ENCODE measurements around the gene IGFBP5. TPM values are rescaled to one million over a fixed set of nuclear protein-coding genes. Genes with fewer than 3 reads are reported as not detected.

IGFBP5 gene, protein sequence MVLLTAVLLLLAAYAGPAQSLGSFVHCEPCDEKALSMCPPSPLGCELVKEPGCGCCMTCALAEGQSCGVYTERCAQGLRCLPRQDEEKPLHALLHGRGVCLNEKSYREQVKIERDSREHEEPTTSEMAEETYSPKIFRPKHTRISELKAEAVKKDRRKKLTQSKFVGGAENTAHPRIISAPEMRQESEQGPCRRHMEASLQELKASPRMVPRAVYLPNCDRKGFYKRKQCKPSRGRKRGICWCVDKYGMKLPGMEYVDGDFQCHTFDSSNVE
- total RNA-seq, result 6.6 TPM
- 134 TPM for polyA plus RNA-seq
- long read RNA-seq, donor 1, result 0 reads
- long read RNA-seq, donor 2, full-length matches to known transcripts, result 11 of 11 reads
- long read RNA-seq, donor 2, partial matches to known transcripts, result 0 of 11 reads
- long read RNA-seq, donor 2, other reads (novel, unspliced or antisense), result 0 of 11 reads
- long read RNA-seq, donor 3, result 0 reads
- long read RNA-seq, donor 4, full-length matches to known transcripts, result 2 of 2 reads
- long read RNA-seq, donor 4, partial matches to known transcripts, result 0 of 2 reads
- long read RNA-seq, donor 4, other reads (novel, unspliced or antisense), result 0 of 2 reads
- long read RNA-seq, donor 5, full-length matches to known transcripts, result 13 of 13 reads
- long read RNA-seq, donor 5, partial matches to known transcripts, result 0 of 13 reads
- long read RNA-seq, donor 5, other reads (novel, unspliced or antisense), result 0 of 13 reads
- long read RNA-seq, donor 6, full-length matches to known transcripts, result 4 of 4 reads
- long read RNA-seq, donor 6, partial matches to known transcripts, result 0 of 4 reads
- long read RNA-seq, donor 6, other reads (novel, unspliced or antisense), result 0 of 4 reads
- long read RNA-seq, donor 7, full-length matches to known transcripts, result 1 of 1 reads
- long read RNA-seq, donor 7, partial matches to known transcripts, result 0 of 1 reads
- long read RNA-seq, donor 7, other reads (novel, unspliced or antisense), result 0 of 1 reads
- long read RNA-seq, donor 8, full-length matches to known transcripts, result 8 of 8 reads
- long read RNA-seq, donor 8, partial matches to known transcripts, result 0 of 8 reads
- long read RNA-seq, donor 8, other reads (novel, unspliced or antisense), result 0 of 8 reads
- long read RNA-seq, donor 9, full-length matches to known transcripts, result 3 of 3 reads
- long read RNA-seq, donor 9, partial matches to known transcripts, result 0 of 3 reads
- long read RNA-seq, donor 9, other reads (novel, unspliced or antisense), result 0 of 3 reads
- long read RNA-seq, donor 10, full-length matches to known transcripts, result 2 of 2 reads
- long read RNA-seq, donor 10, partial matches to known transcripts, result 0 of 2 reads
- long read RNA-seq, donor 10, other reads (novel, unspliced or antisense), result 0 of 2 reads

DNA sequence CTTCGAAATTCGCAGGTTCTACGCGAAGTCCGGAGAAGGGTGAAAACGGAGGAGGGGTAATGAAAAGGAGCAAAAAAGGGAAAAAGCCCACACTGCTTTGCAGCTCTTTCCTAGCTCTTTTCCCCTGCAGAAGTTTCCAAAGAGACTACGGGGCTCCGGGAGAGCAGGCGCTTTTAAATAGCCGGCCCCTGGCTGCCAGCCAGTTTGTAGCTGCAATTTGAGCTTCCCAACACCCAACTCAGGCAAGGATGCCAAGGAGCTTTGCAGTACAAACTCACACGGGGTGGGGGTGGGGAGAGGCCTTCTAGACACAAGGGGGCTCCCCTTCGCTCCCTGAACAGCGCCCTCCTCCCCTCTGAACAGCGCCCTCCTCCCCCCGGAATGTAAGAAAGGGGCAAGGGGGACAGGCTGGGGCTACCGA, at the start of gene IGFBP5:
Gene IGFBP5 (minus strand): TSS at position 149 of the 421 bp plus-strand sequence. CDS start 774 bp downstream, outside the sequence.
- WGBS, result 19% methylated on average over 16 of the region's 16 CpGs

DNA sequence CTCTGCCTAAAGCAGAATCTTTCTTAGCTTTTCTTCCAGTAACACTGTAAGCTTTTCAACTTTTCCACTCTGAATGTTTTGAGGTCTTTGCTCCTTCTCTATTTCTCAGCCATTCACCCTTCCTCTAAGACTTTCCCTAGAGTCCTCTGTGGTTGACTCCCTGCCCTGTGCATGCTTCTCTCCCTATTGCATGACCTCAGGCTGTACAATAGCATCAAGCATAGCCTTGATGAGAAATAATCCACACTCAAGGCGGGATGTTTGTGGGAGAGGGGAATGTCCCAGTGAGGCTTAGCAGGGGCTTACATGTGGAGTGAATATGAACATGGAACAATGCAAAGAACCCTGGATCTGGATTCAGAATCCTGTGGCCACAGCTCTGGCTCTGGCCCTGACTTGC, 48.4 kb upstream of the IGFBP5 start:
- no peaks in the 10 kb centered on the region for H3K36me3 ChIP-seq (ENCODE audit: control insufficient read depth in 2 of 2, insufficient read depth in 2 of 2, low read length in 1 of 2)
- no peak overlapping the region for H3K27ac ChIP-seq (ENCODE audit: low read depth in 1 of 2, low read length in 1 of 2)
- no peak overlapping the region for H3K4me3 ChIP-seq (ENCODE audit: low read length in 2 of 2)
- WGBS, result 90% methylated on average over 1 of the region's 1 CpG
- no peaks in the 10 kb centered on the region for H3K27me3 ChIP-seq (ENCODE audit: control insufficient read depth in 2 of 2, insufficient read depth in 1 of 2, low read length in 1 of 2)
- no peaks in the 10 kb centered on the region for H3K4me1 ChIP-seq (ENCODE audit: control insufficient read depth in 2 of 2, insufficient read depth in 2 of 2, low read length in 2 of 2)
- no peak for DNase-seq (ENCODE audit: low read depth in 6 of 9, low spot score in 9 of 9)
- no peaks in the 10 kb centered on the region for H3K9me3 ChIP-seq (ENCODE audit: control insufficient read depth in 2 of 2, insufficient read depth in 1 of 2, low read length in 1 of 2)

More for the DNA sequence above, at the start of gene IGFBP5:
- H3K4me1 ChIP-seq (ENCODE audit: control insufficient read depth in 2 of 2, insufficient read depth in 2 of 2, low read length in 2 of 2), result peaks cover 10 to 54% of the 10 kb centered on the region in 2 donors
- H3K27me3 ChIP-seq (ENCODE audit: control insufficient read depth in 2 of 2, insufficient read depth in 1 of 2, low read length in 1 of 2), result peaks cover 12 to 62% of the 10 kb centered on the region in 2 donors
- peak within 1 kb of the TSS; percentile 49 to 52 for H3K4me3 ChIP-seq (ENCODE audit: low read length in 2 of 2)
- peak in 4 of 9 donors; percentile 53 to 74 (median 56) for DNase-seq (ENCODE audit: low read depth in 6 of 9, low spot score in 9 of 9)
- H3K36me3 ChIP-seq (ENCODE audit: control insufficient read depth in 2 of 2, insufficient read depth in 2 of 2, low read length in 1 of 2), result no peaks in the 10 kb centered on the region
- H3K9me3 ChIP-seq (ENCODE audit: control insufficient read depth in 2 of 2, insufficient read depth in 1 of 2, low read length in 1 of 2), result peaks cover 0 to 6% of the 10 kb centered on the region in 2 donors
- peak within 1 kb of the TSS in 1 of 2 donors; percentile 58 for H3K27ac ChIP-seq (ENCODE audit: low read depth in 1 of 2, low read length in 1 of 2)

DNA sequence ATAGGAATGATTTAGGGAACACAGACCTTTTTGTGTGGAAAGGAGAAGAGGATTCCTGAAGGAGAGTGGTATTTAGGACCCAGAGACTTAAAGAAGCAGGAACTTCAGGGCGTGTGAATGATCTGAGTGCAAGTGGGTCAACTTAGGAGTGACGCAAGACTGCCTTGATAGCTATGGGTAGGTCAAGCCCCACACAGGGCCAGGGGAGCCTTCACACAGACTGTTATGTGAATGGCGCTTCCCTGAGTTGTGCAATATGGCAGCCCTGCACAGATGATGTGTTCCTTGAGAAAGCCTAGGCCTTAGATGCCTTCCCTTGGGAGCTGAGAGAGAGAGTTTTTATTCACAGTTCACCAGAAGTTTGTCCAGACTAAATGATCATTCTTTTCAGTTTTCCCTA, 47.1 kb upstream of the IGFBP5 start:
- Histone ChIP-seq H3K27me3 (ENCODE audit: control insufficient read depth in 2 of 2, insufficient read depth in 1 of 2, low read length in 1 of 2) (no peaks in the 10 kb centered on the region), H3K4me3 (ENCODE audit: low read length in 2 of 2) (no peak overlapping the region), H3K4me1 (ENCODE audit: control insufficient read depth in 2 of 2, insufficient read depth in 2 of 2, low read length in 2 of 2) (no peaks in the 10 kb centered on the region), H3K36me3 (ENCODE audit: control insufficient read depth in 2 of 2, insufficient read depth in 2 of 2, low read length in 1 of 2) (no peaks in the 10 kb centered on the region), H3K27ac (ENCODE audit: low read depth in 1 of 2, low read length in 1 of 2) (no peak overlapping the region), H3K9me3 (ENCODE audit: control insufficient read depth in 2 of 2, insufficient read depth in 1 of 2, low read length in 1 of 2) (no peaks in the 10 kb centered on the region)
- WGBS, result 98% methylated on average over 3 of the region's 3 CpGs
- DNase-seq (ENCODE audit: low read depth in 6 of 9, low spot score in 9 of 9), result no peak

DNA sequence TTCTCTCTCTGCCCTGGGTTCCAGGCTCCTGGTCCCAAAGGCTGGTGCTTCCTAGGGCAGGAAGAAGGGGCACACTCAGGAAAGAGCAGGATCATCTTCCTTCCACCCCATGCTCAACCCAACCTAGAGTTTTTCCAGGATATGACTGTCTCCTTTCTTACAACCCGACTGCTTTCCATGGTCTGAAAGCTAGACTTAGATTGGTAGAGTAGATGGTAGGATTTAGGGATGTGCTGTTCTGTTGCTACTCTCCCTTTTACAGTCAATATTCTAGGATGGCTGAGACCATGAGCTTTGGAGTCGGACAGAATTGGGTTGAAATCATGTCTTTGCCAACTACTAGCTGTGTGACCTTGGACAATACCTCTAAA, 45.9 kb upstream of the IGFBP5 start:
- 89% methylated on average over 2 of the region's 2 CpGs for WGBS
- Histone ChIP-seq H3K27ac (ENCODE audit: low read depth in 1 of 2, low read length in 1 of 2) (no peak overlapping the region), H3K4me1 (ENCODE audit: control insufficient read depth in 2 of 2, insufficient read depth in 2 of 2, low read length in 2 of 2) (no peaks in the 10 kb centered on the region), H3K9me3 (ENCODE audit: control insufficient read depth in 2 of 2, insufficient read depth in 1 of 2, low read length in 1 of 2) (no peaks in the 10 kb centered on the region), H3K4me3 (ENCODE audit: low read length in 2 of 2) (no peak overlapping the region), H3K27me3 (ENCODE audit: control insufficient read depth in 2 of 2, insufficient read depth in 1 of 2, low read length in 1 of 2) (no peaks in the 10 kb centered on the region), H3K36me3 (ENCODE audit: control insufficient read depth in 2 of 2, insufficient read depth in 2 of 2, low read length in 1 of 2) (no peaks in the 10 kb centered on the region)
- DNase-seq (ENCODE audit: low read depth in 6 of 9, low spot score in 9 of 9), result no peak

DNA sequence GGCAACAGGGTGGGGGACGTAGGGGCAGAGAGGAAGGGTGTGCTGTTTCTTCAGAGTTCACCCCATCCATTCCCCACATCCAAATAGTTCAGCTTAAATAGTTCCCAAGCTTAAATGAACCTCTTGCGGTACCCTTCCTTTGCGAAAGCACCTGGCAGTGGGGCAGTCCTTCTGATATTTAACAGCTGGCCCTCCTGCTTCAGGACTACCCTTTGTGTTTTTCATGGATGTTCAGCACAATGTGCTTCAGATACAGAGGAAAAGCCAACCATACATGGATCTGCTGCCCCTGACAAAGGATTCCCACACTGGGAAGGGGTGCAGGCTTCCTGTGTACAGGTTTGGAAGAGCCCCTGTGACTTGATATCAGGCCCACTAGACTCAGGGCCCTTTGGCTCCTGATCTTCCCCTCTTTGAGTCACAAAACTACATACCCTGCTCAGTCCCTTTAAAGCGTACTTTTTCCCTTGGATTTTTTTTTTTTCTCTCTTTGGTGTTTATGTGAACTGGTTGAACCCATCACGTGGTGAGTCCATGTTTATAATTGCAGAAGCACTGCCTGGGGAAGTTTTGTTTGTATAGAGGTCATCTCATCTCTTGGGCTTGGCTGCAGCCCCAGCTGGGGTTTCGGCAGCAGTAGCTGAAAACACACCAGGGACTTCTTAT, 45.3 kb upstream of the IGFBP5 start:
- no peak for DNase-seq (ENCODE audit: low read depth in 6 of 9, low spot score in 9 of 9)
- H3K4me3 ChIP-seq (ENCODE audit: low read length in 2 of 2), result no peak overlapping the region
- WGBS, result 93% methylated on average over 6 of the region's 6 CpGs
- no peak overlapping the region for H3K27ac ChIP-seq (ENCODE audit: low read depth in 1 of 2, low read length in 1 of 2)
- H3K36me3 ChIP-seq (ENCODE audit: control insufficient read depth in 2 of 2, insufficient read depth in 2 of 2, low read length in 1 of 2), result no peaks in the 10 kb centered on the region
- no peaks in the 10 kb centered on the region for H3K27me3 ChIP-seq (ENCODE audit: control insufficient read depth in 2 of 2, insufficient read depth in 1 of 2, low read length in 1 of 2)
- no peaks in the 10 kb centered on the region for H3K4me1 ChIP-seq (ENCODE audit: control insufficient read depth in 2 of 2, insufficient read depth in 2 of 2, low read length in 2 of 2)
- H3K9me3 ChIP-seq (ENCODE audit: control insufficient read depth in 2 of 2, insufficient read depth in 1 of 2, low read length in 1 of 2), result no peaks in the 10 kb centered on the region

DNA sequence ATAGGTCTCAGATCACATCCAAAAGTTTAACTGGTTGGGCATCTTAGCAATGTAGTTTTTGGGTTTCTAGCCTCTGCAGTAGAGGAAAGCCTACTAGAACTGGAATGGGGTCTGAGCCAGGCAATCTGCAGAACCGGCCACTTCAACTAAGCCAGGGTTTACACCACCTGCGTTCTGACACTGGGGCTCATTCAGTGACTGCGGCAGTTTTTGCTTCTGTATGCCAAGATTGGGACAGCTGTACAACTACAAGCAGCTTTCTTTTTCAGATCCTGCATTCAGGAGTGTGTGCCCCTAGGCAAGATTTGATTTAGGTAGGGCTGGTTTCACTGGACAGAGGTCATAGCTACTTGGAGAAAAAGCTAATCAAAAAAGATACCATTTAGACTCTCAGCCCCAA, 43.7 kb upstream of the IGFBP5 start:
- no peak for DNase-seq (ENCODE audit: low read depth in 6 of 9, low spot score in 9 of 9)
- Histone ChIP-seq H3K27me3 (ENCODE audit: control insufficient read depth in 2 of 2, insufficient read depth in 1 of 2, low read length in 1 of 2) (no peaks in the 10 kb centered on the region), H3K36me3 (ENCODE audit: control insufficient read depth in 2 of 2, insufficient read depth in 2 of 2, low read length in 1 of 2) (no peaks in the 10 kb centered on the region), H3K4me3 (ENCODE audit: low read length in 2 of 2) (no peak overlapping the region), H3K9me3 (ENCODE audit: control insufficient read depth in 2 of 2, insufficient read depth in 1 of 2, low read length in 1 of 2) (no peaks in the 10 kb centered on the region), H3K27ac (ENCODE audit: low read depth in 1 of 2, low read length in 1 of 2) (no peak overlapping the region), H3K4me1 (ENCODE audit: control insufficient read depth in 2 of 2, insufficient read depth in 2 of 2, low read length in 2 of 2) (no peaks in the 10 kb centered on the region)
- WGBS, result 96% methylated on average over 3 of the region's 3 CpGs

DNA sequence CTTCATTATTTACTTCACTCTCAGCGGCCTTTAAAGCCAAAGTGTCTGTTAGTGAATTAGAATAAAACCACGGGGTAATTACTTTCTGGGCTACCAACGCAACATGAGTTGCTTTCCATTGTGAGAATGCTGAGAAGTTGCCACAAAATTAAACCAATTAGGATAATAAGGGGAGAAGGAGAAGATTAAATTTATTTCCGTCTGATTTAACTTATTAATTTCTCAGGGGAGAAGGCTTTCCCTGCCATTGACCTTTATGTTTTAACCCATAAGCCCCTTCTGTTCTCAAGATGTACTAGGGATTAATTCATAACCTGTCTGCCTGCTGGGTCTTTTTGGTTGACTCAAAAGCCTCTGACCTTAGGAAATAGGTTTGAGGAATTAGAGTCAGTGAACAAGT, 42.3 kb upstream of the IGFBP5 start:
- no peaks in the 10 kb centered on the region for H3K9me3 ChIP-seq (ENCODE audit: control insufficient read depth in 2 of 2, insufficient read depth in 1 of 2, low read length in 1 of 2)
- no peaks in the 10 kb centered on the region for H3K36me3 ChIP-seq (ENCODE audit: control insufficient read depth in 2 of 2, insufficient read depth in 2 of 2, low read length in 1 of 2)
- WGBS, result 97% methylated on average over 4 of the region's 4 CpGs
- no peaks in the 10 kb centered on the region for H3K4me1 ChIP-seq (ENCODE audit: control insufficient read depth in 2 of 2, insufficient read depth in 2 of 2, low read length in 2 of 2)
- H3K27ac ChIP-seq (ENCODE audit: low read depth in 1 of 2, low read length in 1 of 2), result no peak overlapping the region
- DNase-seq (ENCODE audit: low read depth in 6 of 9, low spot score in 9 of 9), result no peak
- H3K4me3 ChIP-seq (ENCODE audit: low read length in 2 of 2), result no peak overlapping the region
- H3K27me3 ChIP-seq (ENCODE audit: control insufficient read depth in 2 of 2, insufficient read depth in 1 of 2, low read length in 1 of 2), result no peaks in the 10 kb centered on the region

DNA sequence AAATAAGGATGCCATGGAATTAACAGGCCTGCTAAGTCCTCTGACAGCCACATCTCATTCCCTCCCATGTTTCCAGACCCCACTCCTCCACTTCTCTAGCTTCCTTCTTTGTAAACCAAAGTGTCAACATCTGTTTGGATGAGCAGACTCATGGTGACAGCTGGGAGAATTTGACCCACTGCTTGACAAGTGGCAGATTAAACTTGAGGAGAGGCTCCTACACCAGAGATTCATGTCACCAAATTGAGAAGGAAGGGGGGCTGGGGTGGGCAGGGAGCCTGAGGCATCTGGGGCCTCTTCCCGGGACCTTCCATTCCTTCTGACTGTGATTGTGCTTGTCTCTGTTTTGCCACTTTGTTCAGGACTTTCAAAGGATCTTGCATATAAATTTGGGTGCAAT, 41.0 kb upstream of the IGFBP5 start:
- no peaks in the 10 kb centered on the region for H3K36me3 ChIP-seq (ENCODE audit: control insufficient read depth in 2 of 2, insufficient read depth in 2 of 2, low read length in 1 of 2)
- 96% methylated on average over 1 of the region's 1 CpG for WGBS
- H3K4me1 ChIP-seq (ENCODE audit: control insufficient read depth in 2 of 2, insufficient read depth in 2 of 2, low read length in 2 of 2), result no peaks in the 10 kb centered on the region
- H3K27me3 ChIP-seq (ENCODE audit: control insufficient read depth in 2 of 2, insufficient read depth in 1 of 2, low read length in 1 of 2), result no peaks in the 10 kb centered on the region
- no peak for DNase-seq (ENCODE audit: low read depth in 6 of 9, low spot score in 9 of 9)
- no peak overlapping the region for H3K4me3 ChIP-seq (ENCODE audit: low read length in 2 of 2)
- no peaks in the 10 kb centered on the region for H3K9me3 ChIP-seq (ENCODE audit: control insufficient read depth in 2 of 2, insufficient read depth in 1 of 2, low read length in 1 of 2)
- no peak overlapping the region for H3K27ac ChIP-seq (ENCODE audit: low read depth in 1 of 2, low read length in 1 of 2)
